Endothelial cell of umbilical vein (primary cell): ENCODE data around the gene ASAP2. TPM values are rescaled to one million over a fixed set of nuclear protein-coding genes. Genes with fewer than 3 reads are reported as not detected.

ENCODE experiments used
- BruUV-seq: library from RNA; stranded (reverse); fragments of 400-500 nt; replicated peaks from 2 replicates; lab custom pipeline; 2021; lab: Mats Ljungman, UMichigan
- CTCF ChIA-PET: fragments of 300-600, 350-600 bp; sonication (Branson Sonifier 250); formaldehyde crosslinking; loops from one replicate; lab custom pipeline; 2021; ENCODE audit warnings: antibody characterized with exemption, inconsistent platforms; lab: Charles Lee
- POLR2A ChIA-PET: fragments of 300-600, 350-600 bp; sonication (Branson Sonifier 250); formaldehyde crosslinking; loops from one replicate; lab custom pipeline; 2021; ENCODE audit warnings: antibody characterized with exemption, inconsistent platforms; lab: Charles Lee
- DNase-seq: peaks from one replicate; pipeline ENCODE4 v3.0.0-alpha.2; 2011; ENCODE audit warnings: low read depth, low spot score
- FAIRE-seq: peaks from 2 replicates; lab custom pipeline; 2011; peaks lifted over from hg19 to GRCh38; lab: Jason Lieb, UNC
- H2AFZ ChIP-seq: 2 replicates; pipeline ENCODE4 v1.6.0; 2012; ENCODE audit warnings: low read depth, low read length, control low read depth, inconsistent platforms
- H3K27ac ChIP-seq: 2 replicates; pipeline ENCODE4 v1.5.1; 2011; ENCODE audit warnings: low read depth, mild to moderate bottlenecking, control low read depth, low read length, moderate library complexity; ENCODE audit not compliant: insufficient read depth
- H3K27me3 ChIP-seq, 2 experiments: 2 replicates each; pipeline versions ENCODE4 v1.6.0 to v1.6.1; 2011; ENCODE audit warnings: low read length in 2 of 2, mixed read lengths in 1 of 2; ENCODE audit not compliant: control insufficient read depth in 2 of 2, insufficient read depth in 2 of 2
- H3K36me3 ChIP-seq, 2 experiments: 2 replicates in 1 of 2; 3 replicates in 1 of 2; pipeline ENCODE4 v1.5.1; 2011; ENCODE audit warnings: low read length in 2 of 2, mild to moderate bottlenecking in 1 of 2, moderate library complexity in 1 of 2; ENCODE audit not compliant: control insufficient read depth in 2 of 2, insufficient read depth in 2 of 2; ENCODE audit errors: extremely low read depth in 1 of 2
- H3K4me1 ChIP-seq: 3 replicates; pipeline ENCODE4 v1.5.1; 2011; ENCODE audit warnings: mild to moderate bottlenecking, low read length; ENCODE audit not compliant: control insufficient read depth, insufficient read depth; ENCODE audit errors: extremely low read depth
- H3K4me2 ChIP-seq: 2 replicates; pipeline ENCODE4 v1.6.1; 2011; ENCODE audit warnings: low read length, control low read depth, mixed read lengths; ENCODE audit not compliant: insufficient read depth
- H3K4me3 ChIP-seq, 3 experiments: fragments of 200-600 bp in 1 of 3; sonication (generic), shearing (Covaris generic) in 1 of 3; replicated peaks in 1 of 3; 2 replicates each; pipeline ENCODE4 v1.5.1; 2011 to 2016; ENCODE audit warnings: control low read depth in 3 of 3, low read length in 3 of 3, mild to moderate bottlenecking in 2 of 3, inconsistent platforms in 1 of 3, low read depth in 1 of 3, moderate library complexity in 1 of 3; ENCODE audit not compliant: insufficient read depth in 1 of 3
- H3K79me2 ChIP-seq: 2 replicates; pipeline ENCODE4 v1.6.0; 2012; ENCODE audit warnings: low read length, inconsistent platforms; ENCODE audit not compliant: control insufficient read depth, insufficient read depth
- H3K9ac ChIP-seq: replicated peaks from 2 replicates; pipeline ENCODE3; 2011; ENCODE audit warnings: low read length, control low read depth; ENCODE audit not compliant: insufficient read depth; ENCODE audit errors: extremely low read depth
- H3K9me1 ChIP-seq: replicated peaks from 3 replicates; pipeline ENCODE4 v1.6.0; 2011; ENCODE audit warnings: mild to moderate bottlenecking, low read length; ENCODE audit not compliant: control insufficient read depth, insufficient read depth; ENCODE audit errors: extremely low read depth
- H3K9me3 ChIP-seq: replicated peaks from 2 replicates; pipeline ENCODE4 v1.5.1; 2012; ENCODE audit warnings: low read length, inconsistent platforms; ENCODE audit not compliant: control insufficient read depth, insufficient read depth
- H4K20me1 ChIP-seq: replicated peaks from 2 replicates; pipeline ENCODE3; 2011; ENCODE audit warnings: mild to moderate bottlenecking, low read length; ENCODE audit not compliant: control insufficient read depth, insufficient read depth; ENCODE audit errors: extremely low read depth
- CTCF ChIP-seq, 2 donors: IDR thresholded peaks; 1 replicate in 1 of 2; 2 replicates in 1 of 2; pipeline ENCODE4 v1.5.1; 2011; ENCODE audit warnings: low read length in 2 of 2, mild to moderate bottlenecking in 2 of 2, moderate library complexity in 2 of 2, control low read depth in 1 of 2, inconsistent platforms in 1 of 2, low read depth in 1 of 2; ENCODE audit not compliant: insufficient read depth in 1 of 2; ENCODE audit errors: extremely low read depth in 1 of 2
- EZH2 ChIP-seq: IDR thresholded peaks from 2 replicates; pipeline ENCODE4 v1.6.1; 2012; ENCODE audit warnings: borderline replicate concordance, low read depth, mild to moderate bottlenecking, moderate library complexity, low read length, inconsistent platforms; ENCODE audit not compliant: severe bottlenecking
- FOS ChIP-seq: IDR thresholded peaks from 2 replicates; pipeline ENCODE4 v1.6.1; 2011; ENCODE audit warnings: mild to moderate bottlenecking, low read length, moderate library complexity, borderline replicate concordance; ENCODE audit not compliant: insufficient read depth
- JUN ChIP-seq: IDR thresholded peaks from 2 replicates; pipeline ENCODE4 v1.6.1; 2011; ENCODE audit warnings: borderline replicate concordance, low read depth; ENCODE audit not compliant: insufficient read length, insufficient read depth
- MAX ChIP-seq: IDR thresholded peaks from 2 replicates; pipeline ENCODE4 v1.6.1; 2011; ENCODE audit not compliant: insufficient read depth, insufficient read length
- POLR2A ChIP-seq: IDR thresholded peaks from 2 replicates; pipeline ENCODE4 v1.6.1; 2012; ENCODE audit warnings: low read depth, mild to moderate bottlenecking, control low read depth, low read length
- dilution Hi-C: fragments of 300-500 bp; cut with MboI; formaldehyde crosslinking; loops from one replicate; pipeline ENCODE4 v1.15.0; 2019; ENCODE audit warnings: low sequenced_read_pairs; ENCODE audit not compliant: extremely low pct_ligation_motif_present
- intact Hi-C: fragments of 100-400 bp; cut with micrococcal nuclease; formaldehyde crosslinking; loops from one replicate; pipeline ENCODE4 v1.10.0; 2022
- polyA plus RNA-seq, 4 experiments: library from polyadenylated mRNA; depleted of rRNA in 3 of 4; stranded (reverse) in 3 of 4; unstranded in 1 of 4; fragments of >200 nt; gene quantifications; 2 replicates each; pipeline versions ENCODE4 v1.2.1 to v1.2.3, GENCODE V29; 2011 to 2012; ENCODE audit warnings: missing spikeins in 1 of 4
- total RNA-seq: library from RNA; stranded (reverse); gene quantifications from 2 replicates; pipeline ENCODE4 v1.2.3, GENCODE V29; 2021

The ASAP2 gene
- total and polyA plus RNA-seq, 2 donors (not counting 3 experiments of a cell fraction or from before 2014, with no cell fraction given), result 31.1 to 79.2 TPM

- BruUV-seq, result no TSS peak
- Histone ChIP-seq H3K79me2 (peaks cover 78% of the 10 kb centered on the region), H3K9me1 (no peaks in the 10 kb centered on the region), H3K9ac (no peak overlapping the region), H3K4me3 (no peak overlapping the region), H3K4me2 (no peak overlapping the region), H3K9me3 (no peaks in the 10 kb centered on the region), H3K27ac (no peak overlapping the region), H3K36me3 (peaks cover 2 to 11% of the 10 kb centered on the region in 2 experiments), H3K27me3 (no peaks in the 10 kb centered on the region), H4K20me1 (no peaks in the 10 kb centered on the region), H2AFZ (no peak overlapping the region), H3K4me1 (peaks cover 23% of the 10 kb centered on the region)
- DNase-seq (no peak), FAIRE-seq (no peak)
- POLR2A ChIA-PET, result no interaction called here
- intact Hi-C loops, result no loop called here
- CTCF ChIA-PET, result no interaction called here
- dilution Hi-C loops, result no loop called here
- TF ChIP-seq EZH2 (no peak), FOS (no peak), POLR2A (no peak), MAX (no peak)
These were observed 69.5 kb downstream of the ASAP2 start for GRCh38 chr2:9276074-9276473.

GRCh38 chr2:9276901-9277451 is 70.4 kb downstream of the ASAP2 start:
- H3K27ac ChIP-seq, result no peak overlapping the region
- intact Hi-C loops, result no loop called here
- ChIA-PET CTCF (no interaction called here), POLR2A (no interaction called here)
- dilution Hi-C loops, result no loop called here
- H3K27me3 ChIP-seq, result no peaks in the 10 kb centered on the region
- FAIRE-seq (no peak), DNase-seq (no peak)
- no peak overlapping the region for H2AFZ ChIP-seq
- H3K9ac ChIP-seq, result no peak overlapping the region
- no peaks in the 10 kb centered on the region for H3K9me3 ChIP-seq
- H3K4me1 ChIP-seq, result peaks cover 23% of the 10 kb centered on the region
- no peak overlapping the region for H3K4me3 ChIP-seq
- no TSS peak for BruUV-seq
- no peaks in the 10 kb centered on the region for H4K20me1 ChIP-seq
- no peaks in the 10 kb centered on the region for H3K9me1 ChIP-seq
- H3K36me3 ChIP-seq, result peaks cover 2 to 12% of the 10 kb centered on the region in 2 experiments
- no peak overlapping the region for H3K4me2 ChIP-seq
- peaks cover 71% of the 10 kb centered on the region for H3K79me2 ChIP-seq
- TF ChIP-seq JUN, result no peak
- no peak for TF ChIP-seq FOS
- no peak for TF ChIP-seq MAX
- no peak for TF ChIP-seq CTCF (IDR thresholded peaks at IDR 0.05; ENCODE audit: extremely low read depth in 1 of 2, insufficient read depth in 1 of 2, low read depth in 1 of 2, low read length in 2 of 2)
- no peak for TF ChIP-seq EZH2
- no peak for TF ChIP-seq POLR2A
